ENCODE measurements around the gene CHCHD3. TPM values are rescaled to one million over a fixed set of nuclear protein-coding genes. Genes with fewer than 3 reads are reported as not detected.

The CHCHD3 gene
- polyA plus RNA-seq, 1 donor (not counting 4 experiments of a cell fraction or from before 2014, with no cell fraction given) = 59.2 TPM

DNA sequence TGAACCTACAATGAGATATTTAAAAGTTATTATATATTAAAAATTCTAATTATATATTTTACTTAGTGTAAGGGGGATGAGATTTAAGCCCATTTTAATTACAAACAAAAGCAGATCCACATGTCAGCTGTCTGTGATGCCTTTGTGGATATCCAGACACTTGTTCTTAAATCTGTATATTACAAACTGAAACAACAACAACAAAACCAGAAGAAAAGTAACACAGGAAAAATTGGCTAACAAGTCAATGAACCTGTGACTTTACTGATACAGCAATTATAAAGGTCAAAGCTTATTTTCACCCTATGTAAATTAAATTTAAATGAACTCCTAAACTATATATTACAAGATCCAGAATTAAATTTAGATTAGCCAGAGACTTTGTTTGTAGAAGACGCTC is 222.7 kb downstream of the CHCHD3 start:
- Histone ChIP-seq H4K20me1 (ENCODE audit: control insufficient read depth, extremely low read depth, insufficient read depth, low read length) (no peaks in the 10 kb centered on the region), H3K27ac (ENCODE audit: control insufficient read depth, insufficient read depth, low read length) (no peak overlapping the region), H2AFZ (ENCODE audit: control insufficient read depth, low read length) (no peak overlapping the region), H3K27me3 (ENCODE audit: control insufficient read depth, extremely low read depth, insufficient read depth, low read length) (no peaks in the 10 kb centered on the region), H3K36me3 (ENCODE audit: control insufficient read depth in 2 of 2, extremely low read depth in 1 of 2, insufficient read depth in 2 of 2, low read length in 2 of 2) (peaks cover 0 to 4% of the 10 kb centered on the region in 2 experiments), H3K4me2 (ENCODE audit: control insufficient read depth, extremely low read depth, insufficient read depth, low read depth, low read length) (no peak overlapping the region), H3K9me3 (ENCODE audit: control insufficient read depth, low read depth, low read length) (no peaks in the 10 kb centered on the region), H3K9ac (ENCODE audit: control insufficient read depth, extremely low read depth, insufficient read depth, low read length) (no peak overlapping the region), H3K9me1 (ENCODE audit: control insufficient read depth, extremely low read depth, insufficient read depth, low read length) (no peaks in the 10 kb centered on the region), H3K79me2 (ENCODE audit: control insufficient read depth, insufficient read depth, low read length) (no peaks in the 10 kb centered on the region), H3K4me1 (ENCODE audit: control insufficient read depth, extremely low read depth, insufficient read depth, low read length) (no peaks in the 10 kb centered on the region), H3K4me3 (ENCODE audit: control insufficient read depth in 2 of 3, extremely low read depth in 1 of 3, insufficient read depth in 2 of 3, low read depth in 1 of 3, low read length in 3 of 3) (no peak overlapping the region)
- no peak for DNase-seq (ENCODE audit: low read depth, low spot score)
- no peak for FAIRE-seq
- TF ChIP-seq EZH2 (IDR thresholded peaks at IDR 0.05; ENCODE audit: low read length) = no peak
- TF ChIP-seq, protein P1, sequence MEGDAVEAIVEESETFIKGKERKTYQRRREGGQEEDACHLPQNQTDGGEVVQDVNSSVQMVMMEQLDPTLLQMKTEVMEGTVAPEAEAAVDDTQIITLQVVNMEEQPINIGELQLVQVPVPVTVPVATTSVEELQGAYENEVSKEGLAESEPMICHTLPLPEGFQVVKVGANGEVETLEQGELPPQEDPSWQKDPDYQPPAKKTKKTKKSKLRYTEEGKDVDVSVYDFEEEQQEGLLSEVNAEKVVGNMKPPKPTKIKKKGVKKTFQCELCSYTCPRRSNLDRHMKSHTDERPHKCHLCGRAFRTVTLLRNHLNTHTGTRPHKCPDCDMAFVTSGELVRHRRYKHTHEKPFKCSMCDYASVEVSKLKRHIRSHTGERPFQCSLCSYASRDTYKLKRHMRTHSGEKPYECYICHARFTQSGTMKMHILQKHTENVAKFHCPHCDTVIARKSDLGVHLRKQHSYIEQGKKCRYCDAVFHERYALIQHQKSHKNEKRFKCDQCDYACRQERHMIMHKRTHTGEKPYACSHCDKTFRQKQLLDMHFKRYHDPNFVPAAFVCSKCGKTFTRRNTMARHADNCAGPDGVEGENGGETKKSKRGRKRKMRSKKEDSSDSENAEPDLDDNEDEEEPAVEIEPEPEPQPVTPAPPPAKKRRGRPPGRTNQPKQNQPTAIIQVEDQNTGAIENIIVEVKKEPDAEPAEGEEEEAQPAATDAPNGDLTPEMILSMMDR (optimal IDR thresholded peaks at IDR 0.05 in 1 of 3, IDR thresholded peaks at IDR 0.05 in 1 of 3, conservative IDR thresholded peaks at IDR 0.05 in 1 of 3; ENCODE audit: extremely low read depth in 1 of 3, insufficient read depth in 2 of 3, low read length in 3 of 3) = no peak
- dilution Hi-C loops (cut with MboI; ENCODE audit: extremely low pct_ligation_motif_present, low sequenced_read_pairs) = no loop called here

DNA sequence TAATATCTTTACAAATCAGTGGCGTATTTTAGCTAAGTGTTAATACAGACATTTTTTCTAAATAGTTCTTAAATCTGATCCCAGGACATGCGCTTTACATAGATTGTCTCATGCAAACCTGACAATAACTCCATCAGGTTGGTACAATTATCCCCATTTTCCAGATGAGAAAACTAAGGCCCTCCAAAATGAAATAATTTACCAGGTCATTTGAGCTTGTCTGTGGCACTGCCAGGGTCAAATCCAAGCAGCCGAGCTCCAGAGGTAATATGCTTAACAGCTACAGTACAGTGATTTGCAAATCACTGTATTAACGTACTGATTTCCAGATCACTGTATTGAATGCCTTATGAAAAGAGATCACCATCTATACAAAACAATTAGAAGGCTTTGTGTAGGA is 223.1 kb downstream of the CHCHD3 start:
- FAIRE-seq = no peak
- dilution Hi-C loops (cut with MboI; ENCODE audit: extremely low pct_ligation_motif_present, low sequenced_read_pairs) = no loop called here
- H3K4me2 ChIP-seq (ENCODE audit: control insufficient read depth, extremely low read depth, insufficient read depth, low read depth, low read length) = no peak overlapping the region
- no peaks in the 10 kb centered on the region for H4K20me1 ChIP-seq (ENCODE audit: control insufficient read depth, extremely low read depth, insufficient read depth, low read length)
- no peaks in the 10 kb centered on the region for H3K9me3 ChIP-seq (ENCODE audit: control insufficient read depth, low read depth, low read length)
- H3K9ac ChIP-seq (ENCODE audit: control insufficient read depth, extremely low read depth, insufficient read depth, low read length) = no peak overlapping the region
- peaks cover 0 to 4% of the 10 kb centered on the region in 2 experiments for H3K36me3 ChIP-seq (ENCODE audit: control insufficient read depth in 2 of 2, extremely low read depth in 1 of 2, insufficient read depth in 2 of 2, low read length in 2 of 2)
- H3K79me2 ChIP-seq (ENCODE audit: control insufficient read depth, insufficient read depth, low read length) = no peaks in the 10 kb centered on the region
- H3K4me3 ChIP-seq (ENCODE audit: control insufficient read depth in 2 of 3, extremely low read depth in 1 of 3, insufficient read depth in 2 of 3, low read depth in 1 of 3, low read length in 3 of 3) = no peak overlapping the region
- DNase-seq (ENCODE audit: low read depth, low spot score) = no peak
- no peak overlapping the region for H2AFZ ChIP-seq (ENCODE audit: control insufficient read depth, low read length)
- no peak overlapping the region for H3K27ac ChIP-seq (ENCODE audit: control insufficient read depth, insufficient read depth, low read length)
- no peaks in the 10 kb centered on the region for H3K4me1 ChIP-seq (ENCODE audit: control insufficient read depth, extremely low read depth, insufficient read depth, low read length)
- H3K9me1 ChIP-seq (ENCODE audit: control insufficient read depth, extremely low read depth, insufficient read depth, low read length) = no peaks in the 10 kb centered on the region
- TF ChIP-seq, protein P1 (optimal IDR thresholded peaks at IDR 0.05 in 1 of 3, IDR thresholded peaks at IDR 0.05 in 1 of 3, conservative IDR thresholded peaks at IDR 0.05 in 1 of 3; ENCODE audit: extremely low read depth in 1 of 3, insufficient read depth in 2 of 3, low read length in 3 of 3) = no peak
- TF ChIP-seq EZH2 (IDR thresholded peaks at IDR 0.05; ENCODE audit: low read length) = no peak
- no peaks in the 10 kb centered on the region for H3K27me3 ChIP-seq (ENCODE audit: control insufficient read depth, extremely low read depth, insufficient read depth, low read length)
